ENCODE results near the gene TUBB2B. TPM values are rescaled to one million over a fixed set of nuclear protein-coding genes. Genes with fewer than 3 reads are reported as not detected.

TUBB2B gene
- total and polyA plus RNA-seq, 4 donors: 0.22 to 4.6 (median 3.2) TPM

GRCh38 chr6:3204921-3205320 is 22.5 kb downstream of the TUBB2B start:
- no peak overlapping the region for H3K4me3 ChIP-seq (ENCODE audit: low read depth in 1 of 3, low read length in 3 of 3)
- H3K27ac ChIP-seq (ENCODE audit: low read depth in 1 of 2, low read length in 2 of 2): no peak overlapping the region
- 95% methylated on average over 6 of the region's 6 CpGs for WGBS
- no peak overlapping the region for H3K9ac ChIP-seq (ENCODE audit: low read depth in 1 of 2, low read length in 2 of 2)
- TF ChIP-seq HNF4A (conservative IDR thresholded peaks at IDR 0.05): no peak
- TF ChIP-seq TAF1 (conservative IDR thresholded peaks at IDR 0.05): no peak
- no peak for TF ChIP-seq EGR1 (IDR thresholded peaks at IDR 0.05; ENCODE audit: low read depth in 2 of 2)
- TF ChIP-seq, protein P1, sequence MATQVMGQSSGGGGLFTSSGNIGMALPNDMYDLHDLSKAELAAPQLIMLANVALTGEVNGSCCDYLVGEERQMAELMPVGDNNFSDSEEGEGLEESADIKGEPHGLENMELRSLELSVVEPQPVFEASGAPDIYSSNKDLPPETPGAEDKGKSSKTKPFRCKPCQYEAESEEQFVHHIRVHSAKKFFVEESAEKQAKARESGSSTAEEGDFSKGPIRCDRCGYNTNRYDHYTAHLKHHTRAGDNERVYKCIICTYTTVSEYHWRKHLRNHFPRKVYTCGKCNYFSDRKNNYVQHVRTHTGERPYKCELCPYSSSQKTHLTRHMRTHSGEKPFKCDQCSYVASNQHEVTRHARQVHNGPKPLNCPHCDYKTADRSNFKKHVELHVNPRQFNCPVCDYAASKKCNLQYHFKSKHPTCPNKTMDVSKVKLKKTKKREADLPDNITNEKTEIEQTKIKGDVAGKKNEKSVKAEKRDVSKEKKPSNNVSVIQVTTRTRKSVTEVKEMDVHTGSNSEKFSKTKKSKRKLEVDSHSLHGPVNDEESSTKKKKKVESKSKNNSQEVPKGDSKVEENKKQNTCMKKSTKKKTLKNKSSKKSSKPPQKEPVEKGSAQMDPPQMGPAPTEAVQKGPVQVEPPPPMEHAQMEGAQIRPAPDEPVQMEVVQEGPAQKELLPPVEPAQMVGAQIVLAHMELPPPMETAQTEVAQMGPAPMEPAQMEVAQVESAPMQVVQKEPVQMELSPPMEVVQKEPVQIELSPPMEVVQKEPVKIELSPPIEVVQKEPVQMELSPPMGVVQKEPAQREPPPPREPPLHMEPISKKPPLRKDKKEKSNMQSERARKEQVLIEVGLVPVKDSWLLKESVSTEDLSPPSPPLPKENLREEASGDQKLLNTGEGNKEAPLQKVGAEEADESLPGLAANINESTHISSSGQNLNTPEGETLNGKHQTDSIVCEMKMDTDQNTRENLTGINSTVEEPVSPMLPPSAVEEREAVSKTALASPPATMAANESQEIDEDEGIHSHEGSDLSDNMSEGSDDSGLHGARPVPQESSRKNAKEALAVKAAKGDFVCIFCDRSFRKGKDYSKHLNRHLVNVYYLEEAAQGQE (IDR thresholded peaks at IDR 0.05): no peak
- TF ChIP-seq, protein P2, sequence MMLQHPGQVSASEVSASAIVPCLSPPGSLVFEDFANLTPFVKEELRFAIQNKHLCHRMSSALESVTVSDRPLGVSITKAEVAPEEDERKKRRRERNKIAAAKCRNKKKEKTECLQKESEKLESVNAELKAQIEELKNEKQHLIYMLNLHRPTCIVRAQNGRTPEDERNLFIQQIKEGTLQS (IDR thresholded peaks at IDR 0.05): no peak
- TF ChIP-seq FOXA1 (IDR thresholded peaks at IDR 0.05): no peak
- no peak for TF ChIP-seq CTCF (IDR thresholded peaks at IDR 0.05; ENCODE audit: low read depth, low read length, missing input control)
- no peak for TF ChIP-seq JUND (IDR thresholded peaks at IDR 0.05)
- TF ChIP-seq FOXA2 (IDR thresholded peaks at IDR 0.05): no peak
- no peak for TF ChIP-seq ZBTB33 (IDR thresholded peaks at IDR 0.05)
- TF ChIP-seq, protein P3, sequence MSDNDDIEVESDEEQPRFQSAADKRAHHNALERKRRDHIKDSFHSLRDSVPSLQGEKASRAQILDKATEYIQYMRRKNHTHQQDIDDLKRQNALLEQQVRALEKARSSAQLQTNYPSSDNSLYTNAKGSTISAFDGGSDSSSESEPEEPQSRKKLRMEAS (IDR thresholded peaks at IDR 0.05): no peak
- no peak for TF ChIP-seq YY1 (IDR thresholded peaks at IDR 0.05)
- TF ChIP-seq HNF4G (IDR thresholded peaks at IDR 0.05): no peak
- TF ChIP-seq GABPA (IDR thresholded peaks at IDR 0.05 in 1 of 2, conservative IDR thresholded peaks at IDR 0.05 in 1 of 2): no peak
- no peak for TF ChIP-seq NR2F2 (IDR thresholded peaks at IDR 0.05)
- no peak for TF ChIP-seq RXRA (IDR thresholded peaks at IDR 0.05)
- no peak for TF ChIP-seq SP1 (IDR thresholded peaks at IDR 0.05)
- no peak for TF ChIP-seq RAD21 (IDR thresholded peaks at IDR 0.05)
- H3K27me3 ChIP-seq (ENCODE audit: control insufficient read depth in 4 of 4, insufficient read depth in 4 of 4, low read length in 3 of 4): no peaks in the 10 kb centered on the region
- no peak for DNase-seq (ENCODE audit: low spot score)
- no peaks in the 10 kb centered on the region for H3K4me1 ChIP-seq (ENCODE audit: control insufficient read depth in 4 of 4, insufficient read depth in 4 of 4, low read length in 3 of 4)
- H3K9me3 ChIP-seq (ENCODE audit: control insufficient read depth in 4 of 4, low read length in 3 of 4): no peaks in the 10 kb centered on the region
- H3K36me3 ChIP-seq (ENCODE audit: control insufficient read depth in 4 of 4, insufficient read depth in 3 of 4, low read depth in 1 of 4, low read length in 3 of 4): no peaks in the 10 kb centered on the region
